ENCODE data around the gene HLA-E.

- TF ChIP-seq POLR2A (IDR thresholded peaks at IDR 0.05; ENCODE audit: low read depth, low read length): no peak
- no peak for TF ChIP-seq POLR2AphosphoS5 (IDR thresholded peaks at IDR 0.05; ENCODE audit: low read depth, low read length)
- TF ChIP-seq SPI1 (IDR thresholded peaks at IDR 0.05; ENCODE audit: low read depth, low read length): no peak
- TF ChIP-seq TAF1 (IDR thresholded peaks at IDR 0.05; ENCODE audit: low read depth, low read length): no peak
Measured at GRCh38 chr6:30500421-30501355, 11.4 kb downstream of the HLA-E start.
